Measurements from ENCODE around the gene DEFB132.
"Not testable (repeated sequence)": the region's sequence is repeated elsewhere in the genome, so short reads cannot be mapped to it uniquely, and the experiment has no call there.

The DEFB132 gene

GRCh38 chr20:251354-251753, 6.2 kb upstream of the DEFB132 start:
- no peak for TF ChIP-seq CTCF (conservative IDR thresholded peaks at IDR 0.05)
- peak overlapping the region; percentile 18 for H3K27ac ChIP-seq

- no peak overlapping the region; the same call in 1 of the 2 replicates for H3K27ac ChIP-seq
- no peak for TF ChIP-seq CTCF (conservative IDR thresholded peaks at IDR 0.05)
These were observed 4.7 kb upstream of the DEFB132 start for GRCh38 chr20:252801-253200.

GRCh38 chr20:253447-253846, 4.1 kb upstream of the DEFB132 start:
- H3K27ac ChIP-seq, result not testable (repeated sequence)

GRCh38 chr20:258269-258858, 840 bp downstream of the DEFB132 start:
- H3K27ac ChIP-seq, result peak overlapping the region; percentile 88
- no peak for TF ChIP-seq CTCF (conservative IDR thresholded peaks at IDR 0.05)

GRCh38 chr20:258963-259362, 1.4 kb downstream of the DEFB132 start:
- TF ChIP-seq CTCF (conservative IDR thresholded peaks at IDR 0.05), result no peak
- peak overlapping the region; percentile 88; the same call in 1 of the 2 replicates for H3K27ac ChIP-seq

GRCh38 chr20:259981-260380, 2.5 kb downstream of the DEFB132 start:
- no peak overlapping the region for H3K27ac ChIP-seq
- no peak for TF ChIP-seq CTCF (conservative IDR thresholded peaks at IDR 0.05)

- H3K27ac ChIP-seq, result no peak overlapping the region
- TF ChIP-seq CTCF (conservative IDR thresholded peaks at IDR 0.05), result no peak
These were observed 6.2 kb downstream of the DEFB132 start for GRCh38 chr20:263701-264100.
